Measurements from ENCODE around the gene NPIPA2.
"Not testable (repeated sequence)": the region's sequence is repeated elsewhere in the genome, so short reads cannot be mapped to it uniquely, and the experiment has no call there.

NPIPA2 gene

DNA sequence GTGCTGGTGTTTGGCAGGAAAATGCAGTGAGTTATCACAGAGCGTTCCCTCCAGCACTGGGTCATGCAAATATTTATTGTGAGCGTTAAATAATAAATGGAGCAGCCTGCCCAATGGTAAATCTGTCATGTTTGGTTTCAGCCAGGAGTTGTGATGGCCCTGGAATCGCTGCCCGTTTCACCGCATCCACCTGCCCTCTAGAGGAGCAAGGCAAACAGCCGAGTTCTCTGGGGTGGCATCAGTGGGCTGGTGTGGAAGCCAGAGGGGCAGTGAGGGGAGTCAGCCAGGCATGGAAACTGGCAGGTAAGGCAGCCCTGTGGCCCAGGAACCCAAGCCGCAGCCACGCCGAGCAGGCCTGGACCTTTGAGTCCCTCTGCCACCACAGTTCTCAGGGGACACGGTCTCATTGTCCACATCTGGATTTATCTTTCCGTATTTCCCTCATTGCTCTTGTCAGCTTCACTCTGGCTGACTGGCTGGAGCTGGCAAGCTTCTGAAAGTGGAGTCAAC, 37.1 kb downstream of the NPIPA2 start:
- H3K9me3 ChIP-seq (ENCODE audit: control insufficient read depth, low read length); H3K36me3 ChIP-seq (ENCODE audit: control insufficient read depth, insufficient read depth, low read length, severe bottlenecking); H3K4me1 ChIP-seq (ENCODE audit: control insufficient read depth, insufficient read depth, low read length); H3K9ac ChIP-seq (ENCODE audit: low read length); DNase-seq (ENCODE audit: low read depth); H3K4me3 ChIP-seq (ENCODE audit: low read length); H3K27me3 ChIP-seq (replicated peaks; ENCODE audit: control insufficient read depth, insufficient read depth, low read length): not testable (repeated sequence)

DNA sequence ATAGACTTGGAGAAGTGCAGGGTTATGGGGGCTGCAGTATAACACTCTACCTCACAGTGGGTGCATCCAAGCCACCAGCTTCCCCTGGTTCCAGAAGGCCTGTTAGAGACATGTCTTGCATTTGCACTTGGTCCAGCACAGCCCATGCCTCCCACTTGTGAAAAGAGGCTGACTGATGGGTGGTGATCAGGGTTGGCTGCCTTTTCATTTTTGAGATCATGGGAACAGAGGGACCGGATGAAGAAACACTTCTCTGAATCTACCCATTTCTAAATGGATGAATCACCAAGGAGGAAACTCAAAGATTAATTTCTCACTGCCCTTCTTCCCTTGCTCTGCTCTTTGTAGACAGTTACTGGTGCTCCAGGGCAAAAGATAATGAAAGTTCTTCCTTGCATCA, 43.8 kb downstream of the NPIPA2 start:
- H3K4me3 ChIP-seq (ENCODE audit: low read length); H3K9ac ChIP-seq (ENCODE audit: low read length); DNase-seq (ENCODE audit: low read depth); H3K9me3 ChIP-seq (ENCODE audit: control insufficient read depth, low read length); H3K36me3 ChIP-seq (ENCODE audit: control insufficient read depth, insufficient read depth, low read length, severe bottlenecking); H3K27me3 ChIP-seq (replicated peaks; ENCODE audit: control insufficient read depth, insufficient read depth, low read length); H3K4me1 ChIP-seq (ENCODE audit: control insufficient read depth, insufficient read depth, low read length): not testable (repeated sequence)

DNA sequence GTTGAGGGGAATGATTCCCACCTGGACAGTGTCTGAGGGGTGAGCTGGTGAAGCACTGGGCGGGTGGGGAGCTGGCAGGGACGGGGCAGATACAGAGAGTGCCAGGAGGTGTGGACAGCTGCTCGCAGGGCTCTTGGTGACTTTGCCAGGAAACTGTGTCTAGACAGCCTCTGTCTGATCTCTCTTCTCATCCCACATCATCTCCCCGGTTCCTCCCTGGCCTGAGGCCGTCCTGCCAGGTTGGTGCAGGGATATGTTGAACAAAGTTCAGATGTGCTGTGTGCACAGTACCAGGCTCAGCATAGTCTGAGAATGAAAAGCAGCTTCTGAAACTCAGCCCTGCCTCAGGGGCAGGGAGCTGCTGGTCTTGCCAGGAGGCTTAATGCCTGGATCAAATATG, 47.2 kb downstream of the NPIPA2 start:
- H3K36me3 ChIP-seq (ENCODE audit: control insufficient read depth, insufficient read depth, low read length, severe bottlenecking); H3K27me3 ChIP-seq (replicated peaks; ENCODE audit: control insufficient read depth, insufficient read depth, low read length); H3K4me3 ChIP-seq (ENCODE audit: low read length); H3K9me3 ChIP-seq (ENCODE audit: control insufficient read depth, low read length); H3K9ac ChIP-seq (ENCODE audit: low read length); H3K4me1 ChIP-seq (ENCODE audit: control insufficient read depth, insufficient read depth, low read length); DNase-seq (ENCODE audit: low read depth): not testable (repeated sequence)

DNA sequence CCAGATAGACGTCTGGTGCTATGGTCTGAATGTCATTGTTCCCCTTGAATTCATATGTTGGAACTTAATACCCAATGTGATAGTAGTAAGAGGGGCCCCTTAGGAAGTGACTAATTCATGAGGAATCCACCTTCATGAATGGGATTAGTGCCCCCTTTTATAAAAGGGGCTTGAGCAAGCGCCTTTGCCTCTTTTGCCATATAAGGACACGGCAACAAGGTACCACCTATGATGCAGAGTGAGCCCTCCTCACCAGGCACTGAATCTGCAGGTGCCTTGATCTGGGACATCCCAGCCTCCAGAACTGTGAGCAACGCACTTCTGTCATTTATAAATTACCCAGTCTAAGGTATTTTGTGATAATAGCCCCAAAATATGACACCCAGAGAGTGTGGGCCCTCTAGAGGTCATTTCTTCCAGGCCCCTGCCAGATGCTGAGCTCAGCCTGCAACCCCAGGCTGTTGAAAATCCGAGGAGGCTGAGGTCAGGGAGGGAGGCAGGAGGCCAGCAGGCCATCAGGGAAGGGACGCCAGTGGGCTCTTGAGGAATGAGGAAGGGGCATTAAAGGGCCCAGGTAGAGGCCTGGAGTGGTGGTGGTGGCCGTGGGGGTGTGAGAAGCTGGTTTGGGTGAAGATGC, 48.1 kb downstream of the NPIPA2 start:
- not testable (repeated sequence) for H3K4me1 ChIP-seq (ENCODE audit: control insufficient read depth, insufficient read depth, low read length); H3K9ac ChIP-seq (ENCODE audit: low read length); H3K36me3 ChIP-seq (ENCODE audit: control insufficient read depth, insufficient read depth, low read length, severe bottlenecking); H3K27me3 ChIP-seq (replicated peaks; ENCODE audit: control insufficient read depth, insufficient read depth, low read length); H3K9me3 ChIP-seq (ENCODE audit: control insufficient read depth, low read length); DNase-seq (ENCODE audit: low read depth); H3K4me3 ChIP-seq (ENCODE audit: low read length)

DNA sequence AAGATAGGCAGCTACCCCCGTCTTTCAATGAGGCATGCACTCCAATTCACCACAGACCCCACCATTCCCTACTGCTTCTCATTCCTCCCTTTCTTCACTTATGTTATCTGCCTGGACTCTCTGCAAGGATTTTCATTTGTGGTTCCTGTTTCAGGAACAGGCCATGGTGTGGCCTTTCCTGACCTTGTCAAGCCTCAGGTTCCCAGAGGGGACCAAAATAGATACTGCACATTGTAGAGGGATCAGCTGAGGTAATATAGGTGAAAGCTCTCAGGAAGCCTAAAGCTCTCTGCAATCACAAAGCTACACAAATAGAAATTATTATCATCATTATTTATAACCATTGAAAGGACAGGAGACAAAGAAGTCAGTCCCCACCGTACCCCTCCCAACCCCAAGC, 50.6 kb downstream of the NPIPA2 start:
- H3K4me3 ChIP-seq (ENCODE audit: low read length); H3K36me3 ChIP-seq (ENCODE audit: control insufficient read depth, insufficient read depth, low read length, severe bottlenecking); DNase-seq (ENCODE audit: low read depth); H3K9ac ChIP-seq (ENCODE audit: low read length); H3K9me3 ChIP-seq (ENCODE audit: control insufficient read depth, low read length); H3K4me1 ChIP-seq (ENCODE audit: control insufficient read depth, insufficient read depth, low read length); H3K27me3 ChIP-seq (replicated peaks; ENCODE audit: control insufficient read depth, insufficient read depth, low read length): not testable (repeated sequence)

DNA sequence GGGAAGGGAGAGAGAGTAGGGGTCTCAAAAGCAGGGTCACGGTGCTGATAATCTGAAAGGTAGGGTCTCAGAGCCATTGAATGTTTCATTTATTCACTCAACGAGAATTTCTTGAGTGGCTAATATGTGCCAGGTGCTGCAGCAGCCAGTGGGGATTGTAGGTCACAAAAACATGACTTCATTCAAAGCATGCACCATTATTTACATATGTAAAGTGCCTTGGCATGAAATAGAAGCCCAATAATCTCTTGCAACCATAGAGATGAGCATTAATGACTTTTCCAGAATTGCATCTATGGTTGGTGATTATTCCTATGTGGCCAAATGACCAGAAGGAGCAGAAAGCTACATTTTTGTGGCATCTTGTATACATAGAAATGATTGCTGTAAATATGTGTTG, 55.2 kb downstream of the NPIPA2 start:
- H3K36me3 ChIP-seq (ENCODE audit: control insufficient read depth, insufficient read depth, low read length, severe bottlenecking); H3K4me1 ChIP-seq (ENCODE audit: control insufficient read depth, insufficient read depth, low read length); H3K9ac ChIP-seq (ENCODE audit: low read length); H3K9me3 ChIP-seq (ENCODE audit: control insufficient read depth, low read length); DNase-seq (ENCODE audit: low read depth); H3K4me3 ChIP-seq (ENCODE audit: low read length); H3K27me3 ChIP-seq (replicated peaks; ENCODE audit: control insufficient read depth, insufficient read depth, low read length): not testable (repeated sequence)

DNA sequence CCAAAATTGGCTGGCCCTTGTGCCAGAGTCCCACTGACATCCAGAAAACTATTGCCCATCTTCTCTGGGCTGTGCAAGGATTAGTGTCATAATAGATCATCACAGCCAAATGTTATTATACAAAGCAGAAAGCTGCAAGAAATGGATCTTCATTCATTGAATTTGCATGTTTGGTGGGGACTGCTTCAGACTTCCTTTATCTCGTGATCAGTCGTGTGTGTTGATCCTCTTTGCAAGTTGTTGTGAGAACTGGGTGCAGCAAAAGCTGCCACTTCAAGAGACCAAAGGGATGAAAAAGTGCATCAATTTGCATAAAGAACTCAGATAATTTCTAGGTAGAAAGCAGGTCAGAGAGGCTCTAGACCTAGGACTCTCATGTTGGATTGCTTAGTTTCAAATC, 61.2 kb downstream of the NPIPA2 start:
- not testable (repeated sequence) for H3K4me1 ChIP-seq (ENCODE audit: control insufficient read depth, insufficient read depth, low read length); H3K9me3 ChIP-seq (ENCODE audit: control insufficient read depth, low read length); H3K36me3 ChIP-seq (ENCODE audit: control insufficient read depth, insufficient read depth, low read length, severe bottlenecking); H3K4me3 ChIP-seq (ENCODE audit: low read length); H3K27me3 ChIP-seq (replicated peaks; ENCODE audit: control insufficient read depth, insufficient read depth, low read length); DNase-seq (ENCODE audit: low read depth); H3K9ac ChIP-seq (ENCODE audit: low read length)

DNA sequence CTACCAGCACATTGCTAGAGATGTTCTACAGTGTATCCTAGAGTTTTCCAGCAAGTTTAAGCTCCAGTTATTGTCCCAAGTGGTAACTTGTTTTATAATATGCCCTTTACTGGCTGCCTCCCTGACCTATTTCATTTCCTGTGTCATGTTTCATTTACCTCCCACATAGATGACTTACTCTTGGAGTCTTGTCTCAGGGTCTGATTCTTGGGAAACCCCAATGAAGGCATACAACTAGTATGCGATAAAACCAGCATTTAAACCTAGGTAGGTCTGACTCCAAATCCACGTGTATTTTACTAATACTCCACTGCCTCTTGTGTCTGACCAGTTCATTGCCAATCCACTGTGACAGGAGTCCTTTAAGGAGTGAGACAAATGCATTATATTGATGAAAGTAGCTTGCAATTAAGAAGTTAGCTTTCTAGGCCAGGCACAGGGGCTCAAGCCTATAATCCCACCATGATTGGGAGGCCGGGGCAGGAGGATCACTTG, 64.9 kb downstream of the NPIPA2 start:
- not testable (repeated sequence) for H3K36me3 ChIP-seq (ENCODE audit: control insufficient read depth, insufficient read depth, low read length, severe bottlenecking); H3K9me3 ChIP-seq (ENCODE audit: control insufficient read depth, low read length); H3K4me3 ChIP-seq (ENCODE audit: low read length); H3K4me1 ChIP-seq (ENCODE audit: control insufficient read depth, insufficient read depth, low read length); H3K9ac ChIP-seq (ENCODE audit: low read length); H3K27me3 ChIP-seq (replicated peaks; ENCODE audit: control insufficient read depth, insufficient read depth, low read length); DNase-seq (ENCODE audit: low read depth)

DNA sequence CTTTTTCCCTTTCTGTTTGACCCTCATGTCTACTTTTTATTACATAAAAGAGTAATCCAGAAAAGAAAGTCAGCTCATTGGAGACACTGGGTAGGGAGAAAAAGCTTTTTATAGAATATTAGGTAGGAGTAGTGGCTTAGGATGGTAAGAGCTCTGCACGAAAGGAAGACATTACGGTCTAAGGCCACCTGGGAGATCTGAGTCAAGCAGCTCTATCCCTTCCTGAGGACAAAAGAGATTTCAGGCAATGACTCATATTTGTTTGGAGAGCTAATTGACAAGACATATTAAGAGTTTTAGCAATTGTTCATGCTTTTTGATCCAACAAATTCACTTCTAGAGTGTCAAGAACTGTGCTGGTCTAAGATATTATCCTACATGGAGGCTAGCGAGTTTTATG, 71.6 kb downstream of the NPIPA2 start:
- DNase-seq (ENCODE audit: low read depth); H3K4me1 ChIP-seq (ENCODE audit: control insufficient read depth, insufficient read depth, low read length); H3K9ac ChIP-seq (ENCODE audit: low read length); H3K9me3 ChIP-seq (ENCODE audit: control insufficient read depth, low read length); H3K4me3 ChIP-seq (ENCODE audit: low read length); H3K27me3 ChIP-seq (replicated peaks; ENCODE audit: control insufficient read depth, insufficient read depth, low read length); H3K36me3 ChIP-seq (ENCODE audit: control insufficient read depth, insufficient read depth, low read length, severe bottlenecking): not testable (repeated sequence)

All from adipocyte (in vitro differentiated cells).